ENCODE measurements around the gene SLC5A11.

Gene SLC5A11

DNA sequence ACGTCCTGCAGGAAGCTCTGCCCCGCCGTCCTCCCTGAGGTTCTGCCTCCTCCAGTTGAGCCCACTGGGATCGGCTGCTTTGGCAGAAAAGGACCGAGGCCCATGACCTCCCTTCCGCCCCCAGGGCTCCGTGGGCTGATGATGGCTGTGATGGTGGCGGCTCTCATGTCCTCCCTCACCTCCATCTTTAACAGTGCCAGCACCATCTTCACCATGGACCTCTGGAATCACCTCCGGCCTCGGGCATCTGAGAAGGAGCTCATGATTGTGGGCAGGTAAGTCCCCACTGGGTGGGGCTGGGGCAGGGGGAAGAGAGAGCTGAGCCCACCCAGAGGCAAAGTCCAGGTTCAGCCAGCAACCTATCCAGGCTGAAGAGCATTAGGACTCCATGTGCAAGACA is 61.1 kb downstream of the SLC5A11 start:
- TF ChIP-seq, protein P1, sequence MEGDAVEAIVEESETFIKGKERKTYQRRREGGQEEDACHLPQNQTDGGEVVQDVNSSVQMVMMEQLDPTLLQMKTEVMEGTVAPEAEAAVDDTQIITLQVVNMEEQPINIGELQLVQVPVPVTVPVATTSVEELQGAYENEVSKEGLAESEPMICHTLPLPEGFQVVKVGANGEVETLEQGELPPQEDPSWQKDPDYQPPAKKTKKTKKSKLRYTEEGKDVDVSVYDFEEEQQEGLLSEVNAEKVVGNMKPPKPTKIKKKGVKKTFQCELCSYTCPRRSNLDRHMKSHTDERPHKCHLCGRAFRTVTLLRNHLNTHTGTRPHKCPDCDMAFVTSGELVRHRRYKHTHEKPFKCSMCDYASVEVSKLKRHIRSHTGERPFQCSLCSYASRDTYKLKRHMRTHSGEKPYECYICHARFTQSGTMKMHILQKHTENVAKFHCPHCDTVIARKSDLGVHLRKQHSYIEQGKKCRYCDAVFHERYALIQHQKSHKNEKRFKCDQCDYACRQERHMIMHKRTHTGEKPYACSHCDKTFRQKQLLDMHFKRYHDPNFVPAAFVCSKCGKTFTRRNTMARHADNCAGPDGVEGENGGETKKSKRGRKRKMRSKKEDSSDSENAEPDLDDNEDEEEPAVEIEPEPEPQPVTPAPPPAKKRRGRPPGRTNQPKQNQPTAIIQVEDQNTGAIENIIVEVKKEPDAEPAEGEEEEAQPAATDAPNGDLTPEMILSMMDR (IDR thresholded peaks at IDR 0.05), result no peak

DNA sequence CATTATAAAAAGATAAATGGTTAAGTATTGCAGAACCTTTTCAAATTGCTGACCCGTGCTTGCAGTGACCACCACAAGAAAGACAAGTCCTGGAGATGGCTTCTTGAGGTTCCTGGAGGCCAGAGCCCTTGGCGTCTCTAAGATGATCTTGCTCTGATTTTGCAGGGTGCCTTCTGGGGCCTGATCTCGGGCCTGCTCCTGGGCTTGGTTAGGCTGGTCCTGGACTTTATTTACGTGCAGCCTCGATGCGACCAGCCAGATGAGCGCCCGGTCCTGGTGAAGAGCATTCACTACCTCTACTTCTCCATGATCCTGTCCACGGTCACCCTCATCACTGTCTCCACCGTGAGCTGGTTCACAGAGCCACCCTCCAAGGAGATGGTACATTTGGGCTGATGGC is 63.0 kb downstream of the SLC5A11 start:
- TF ChIP-seq, protein P1 (IDR thresholded peaks at IDR 0.05), result no peak

- TF ChIP-seq, protein P1 (IDR thresholded peaks at IDR 0.05), result no peak
Observed at GRCh38 chr16:24909856-24910255, 64.1 kb downstream of the SLC5A11 start.

DNA sequence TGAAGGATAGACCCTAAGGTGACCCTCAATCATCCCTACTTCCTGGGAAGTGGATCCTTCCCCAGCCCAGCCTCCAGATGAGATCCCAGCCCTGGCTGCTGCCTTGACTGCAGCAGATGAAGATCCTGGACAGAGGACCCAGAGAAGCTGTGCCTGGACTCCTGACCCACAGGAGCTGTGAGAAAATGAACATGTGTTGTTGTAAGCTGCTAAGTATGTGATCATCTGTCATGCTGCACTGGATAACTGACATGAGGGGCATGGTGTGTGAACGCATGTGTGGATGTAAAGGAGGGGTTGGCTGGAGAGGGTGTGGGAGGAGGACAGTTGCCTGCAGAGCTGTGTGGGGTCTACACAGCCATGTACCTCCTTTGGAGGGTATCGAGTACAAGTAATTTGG is 69.3 kb downstream of the SLC5A11 start:
- TF ChIP-seq, protein P1 (IDR thresholded peaks at IDR 0.05), result no peak

- TF ChIP-seq, protein P1 (IDR thresholded peaks at IDR 0.05), result no peak
Observed at GRCh38 chr16:24915576-24915975, 69.8 kb downstream of the SLC5A11 start.

- TF ChIP-seq, protein P1 (IDR thresholded peaks at IDR 0.05), result no peak
Observed at GRCh38 chr16:24917236-24917635, 71.5 kb downstream of the SLC5A11 start.

GRCh38 chr16:24917891-24918290 is 72.1 kb downstream of the SLC5A11 start:
- TF ChIP-seq, protein P1 (IDR thresholded peaks at IDR 0.05), result no peak

DNA sequence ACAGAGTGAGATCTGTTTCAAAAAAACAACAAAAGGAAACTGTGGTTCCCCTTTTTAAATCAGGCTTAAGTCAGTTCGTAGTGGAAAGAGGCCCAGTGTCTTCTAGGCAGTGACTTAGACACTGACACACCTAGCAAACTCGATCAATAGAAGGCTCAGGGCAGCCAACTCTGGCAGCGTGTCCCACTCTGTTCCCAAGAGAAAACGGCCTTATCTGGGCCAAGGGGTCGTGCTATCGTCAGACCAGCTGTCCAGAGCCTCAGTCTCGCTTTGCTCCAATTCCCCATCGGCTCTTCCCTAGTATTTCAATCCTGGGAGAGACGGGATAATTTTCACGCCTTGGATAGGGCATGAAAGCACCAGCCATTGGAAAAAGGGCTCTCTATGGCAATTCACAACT is 72.9 kb downstream of the SLC5A11 start:
- TF ChIP-seq, protein P1 (IDR thresholded peaks at IDR 0.05), result no peak

All from LNCAP (cell line).